ENCODE data around the gene OAT.

DNA sequence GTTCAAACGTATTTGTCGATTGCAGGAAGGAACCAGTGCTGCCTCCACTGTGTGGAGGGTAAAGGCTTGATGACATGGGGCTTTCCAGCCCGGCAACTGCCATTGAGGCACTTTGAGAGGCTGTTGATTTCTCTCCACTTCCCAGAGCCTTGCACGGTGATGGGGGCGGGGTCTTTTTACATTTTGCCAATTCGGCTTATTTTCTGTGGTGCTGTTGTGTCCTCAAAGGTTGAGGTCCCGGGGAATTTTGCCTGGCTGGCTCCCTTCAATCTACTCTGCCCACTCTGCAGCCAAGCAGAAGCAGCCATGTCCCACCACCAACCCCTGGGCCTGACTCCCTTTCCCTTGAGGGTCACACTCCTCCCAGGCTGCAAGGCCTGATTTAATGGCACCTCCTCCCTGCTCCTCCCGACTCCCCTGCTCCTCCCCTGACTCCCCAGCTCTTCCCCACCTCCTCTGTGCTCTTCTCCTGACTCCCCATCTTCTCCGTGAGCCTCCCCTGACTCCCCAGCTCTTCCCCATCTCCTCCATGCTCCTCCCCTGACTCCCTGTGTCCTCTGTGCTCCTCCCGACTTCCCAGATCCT is 39.0 kb downstream of the OAT start:
- TF ChIP-seq, protein P1, sequence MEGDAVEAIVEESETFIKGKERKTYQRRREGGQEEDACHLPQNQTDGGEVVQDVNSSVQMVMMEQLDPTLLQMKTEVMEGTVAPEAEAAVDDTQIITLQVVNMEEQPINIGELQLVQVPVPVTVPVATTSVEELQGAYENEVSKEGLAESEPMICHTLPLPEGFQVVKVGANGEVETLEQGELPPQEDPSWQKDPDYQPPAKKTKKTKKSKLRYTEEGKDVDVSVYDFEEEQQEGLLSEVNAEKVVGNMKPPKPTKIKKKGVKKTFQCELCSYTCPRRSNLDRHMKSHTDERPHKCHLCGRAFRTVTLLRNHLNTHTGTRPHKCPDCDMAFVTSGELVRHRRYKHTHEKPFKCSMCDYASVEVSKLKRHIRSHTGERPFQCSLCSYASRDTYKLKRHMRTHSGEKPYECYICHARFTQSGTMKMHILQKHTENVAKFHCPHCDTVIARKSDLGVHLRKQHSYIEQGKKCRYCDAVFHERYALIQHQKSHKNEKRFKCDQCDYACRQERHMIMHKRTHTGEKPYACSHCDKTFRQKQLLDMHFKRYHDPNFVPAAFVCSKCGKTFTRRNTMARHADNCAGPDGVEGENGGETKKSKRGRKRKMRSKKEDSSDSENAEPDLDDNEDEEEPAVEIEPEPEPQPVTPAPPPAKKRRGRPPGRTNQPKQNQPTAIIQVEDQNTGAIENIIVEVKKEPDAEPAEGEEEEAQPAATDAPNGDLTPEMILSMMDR (IDR thresholded peaks at IDR 0.05), result no peak
- TF ChIP-seq POLR2A (IDR thresholded peaks at IDR 0.05), result no peak

Measured in Peyer's patch (tissue), 4 donors.